GM23248 (cell line): Measurements from ENCODE around the gene COX7B2. TPM values are rescaled to one million over a fixed set of nuclear protein-coding genes. Genes with fewer than 3 reads are reported as not detected.

Experiments used
- DNase-seq: peaks from one replicate; pipeline ENCODE4 v3.0.0-alpha.2; 2015
- H2AFZ ChIP-seq: fragments of 200-600 bp; sonication (generic); 2 replicates; pipeline ENCODE4 v1.6.1; 2016; ENCODE audit warnings: antibody characterized with exemption
- H3F3A ChIP-seq: fragments of 200-600 bp; sonication (generic); 2 replicates; pipeline ENCODE4 v1.6.1; 2016; ENCODE audit warnings: mild to moderate bottlenecking, antibody characterized with exemption, mixed run types; ENCODE audit not compliant: insufficient read depth
- H3K27ac ChIP-seq: fragments of 200-600 bp; sonication (generic); 2 replicates; pipeline ENCODE4 v1.5.1; 2016; ENCODE audit warnings: mild to moderate bottlenecking
- H3K27me3 ChIP-seq: fragments of 200-600 bp; sonication (generic); replicated peaks from 2 replicates; pipeline ENCODE4 v1.6.1; 2016; ENCODE audit warnings: mild to moderate bottlenecking; ENCODE audit not compliant: insufficient read depth
- H3K36me3 ChIP-seq: fragments of 200-600 bp; sonication (generic); 2 replicates; pipeline ENCODE4 v1.6.1; 2016; ENCODE audit warnings: low read depth, mild to moderate bottlenecking
- H3K4me1 ChIP-seq: fragments of 200-600 bp; sonication (generic); 2 replicates; pipeline ENCODE4 v1.6.1; 2016; ENCODE audit warnings: mild to moderate bottlenecking; ENCODE audit not compliant: insufficient read depth
- H3K4me2 ChIP-seq: fragments of 200-600 bp; sonication (generic); one replicate; pipeline ENCODE4 v1.6.1; 2016; ENCODE audit warnings: mild to moderate bottlenecking; ENCODE audit not compliant: unreplicated experiment
- H3K4me3 ChIP-seq: fragments of 200-600 bp; sonication (generic); 2 replicates; pipeline ENCODE4 v1.5.1; 2016; ENCODE audit warnings: mild to moderate bottlenecking
- H3K79me2 ChIP-seq: fragments of 200-600 bp; sonication (generic); 2 replicates; pipeline ENCODE4 v1.6.1; 2016; ENCODE audit warnings: mild to moderate bottlenecking; ENCODE audit not compliant: insufficient read depth
- H3K9ac ChIP-seq: fragments of 200-600 bp; sonication (generic); 2 replicates; pipeline ENCODE4 v1.6.1; 2016; ENCODE audit warnings: mild to moderate bottlenecking
- H3K9me2 ChIP-seq: fragments of 200-600 bp; sonication (generic); 2 replicates; pipeline ENCODE4 v1.6.1; 2016; ENCODE audit warnings: mixed run types, mild to moderate bottlenecking, moderate library complexity; ENCODE audit not compliant: insufficient read depth
- H3K9me3 ChIP-seq: fragments of 200-600 bp; sonication (generic); one replicate; pipeline ENCODE4 v1.6.1; 2017; ENCODE audit warnings: low read depth
- H4K20me1 ChIP-seq: fragments of 200-600 bp; sonication (generic); 2 replicates; pipeline ENCODE4 v1.6.0; 2016; ENCODE audit not compliant: insufficient read depth
- EZH2 ChIP-seq: fragments of 200-600 bp; sonication (generic); IDR thresholded peaks from 2 replicates; pipeline ENCODE4 v1.6.1; 2018; ENCODE audit warnings: antibody characterized with exemption, mild to moderate bottlenecking; ENCODE audit not compliant: insufficient read depth, poor library complexity, severe bottlenecking
- EZH2phosphoT487 ChIP-seq: fragments of 200-600 bp; sonication (generic); IDR thresholded peaks from 2 replicates; pipeline ENCODE4 v1.6.1; 2018; ENCODE audit warnings: antibody characterized with exemption, moderate library complexity, mild to moderate bottlenecking, low read depth; ENCODE audit not compliant: insufficient read depth
- WGBS, 2 experiments: methylation state at CpG; one replicate each; pipeline ENCODE4 v1.1.6; 2015 to 2017; ENCODE audit warnings: low lambda C conversion rate in 2 of 2, low coverage in 1 of 2; ENCODE audit errors: missing lambda C conversion rate in 2 of 2; 5-methylcytosine and 5-hydroxymethylcytosine counted together
- in situ Hi-C: fragments of 300-500 bp; cut with MboI; formaldehyde crosslinking; loops from 2 replicates; pipeline ENCODE4 v1.15.0; 2020
- polyA plus RNA-seq: library from polyadenylated mRNA; unstranded; fragments of >200 nt; fragmentation: Nextera tagmentation; extraction: Ambion mirVana; gene quantifications from 2 replicates; pipeline ENCODE4 v1.2.1, GENCODE V29; 2016
- total RNA-seq: library from RNA; depleted of rRNA; stranded (reverse); fragments of >200 nt; shearing (Covaris generic); gene quantifications from 2 replicates; pipeline ENCODE4 v1.2.3, GENCODE V29; 2014

Gene COX7B2
- total and polyA plus RNA-seq, 2 experiments from 2014 or later, result not detected

GRCh38 chr4:46852800-46853199 is 56.2 kb downstream of the COX7B2 start:
- Histone ChIP-seq H3K79me2 (no peaks in the 10 kb centered on the region), H3F3A (no peaks in the 10 kb centered on the region), H3K9ac (no peak overlapping the region), H3K4me1 (no peaks in the 10 kb centered on the region), H4K20me1 (no peaks in the 10 kb centered on the region), H3K4me3 (no peak overlapping the region), H3K27me3 (no peaks in the 10 kb centered on the region; the same call in 1 of the 2 replicates), H3K36me3 (no peaks in the 10 kb centered on the region), H3K9me3 (no peaks in the 10 kb centered on the region), H2AFZ (no peak overlapping the region), H3K27ac (no peak overlapping the region), H3K9me2 (no peaks in the 10 kb centered on the region), H3K4me2 (no peak overlapping the region)
- DNase-seq, result no peak
- 28 to 41% methylated on average over 4 of the region's 4 CpGs for WGBS, 2 experiments
- TF ChIP-seq EZH2 (no peak), EZH2phosphoT487 (no peak)
- in situ Hi-C loops, result no loop called here

GRCh38 chr4:46850026-46850425 is 59.0 kb downstream of the COX7B2 start:
- Histone ChIP-seq H3F3A (no peaks in the 10 kb centered on the region), H3K27ac (no peak overlapping the region), H3K4me2 (no peak overlapping the region), H3K79me2 (no peaks in the 10 kb centered on the region), H3K4me3 (no peak overlapping the region), H4K20me1 (no peaks in the 10 kb centered on the region), H3K9me2 (no peaks in the 10 kb centered on the region), H2AFZ (no peak overlapping the region), H3K4me1 (no peaks in the 10 kb centered on the region), H3K36me3 (no peaks in the 10 kb centered on the region), H3K9me3 (no peaks in the 10 kb centered on the region), H3K27me3 (no peaks in the 10 kb centered on the region; the same call in 1 of the 2 replicates), H3K9ac (no peak overlapping the region)
- 52 to 57% methylated on average over 1 of the region's 1 CpG for WGBS, 2 experiments
- in situ Hi-C loops, result no loop called here
- DNase-seq, result no peak
- no peak for TF ChIP-seq EZH2

GRCh38 chr4:46844325-46844917 is 64.6 kb downstream of the COX7B2 start:
- H3K4me1 ChIP-seq, result no peaks in the 10 kb centered on the region
- in situ Hi-C loops, result loop anchor here (25.0 kb wide), 1 partner anchor 543 kb away; no protein-coding TSS in a partner anchor
- H3K9me3 ChIP-seq, result no peaks in the 10 kb centered on the region
- no peaks in the 10 kb centered on the region for H3K36me3 ChIP-seq
- no peak overlapping the region for H3K27ac ChIP-seq
- H4K20me1 ChIP-seq, result no peaks in the 10 kb centered on the region
- H3F3A ChIP-seq, result no peaks in the 10 kb centered on the region
- no peak overlapping the region for H2AFZ ChIP-seq
- no peaks in the 10 kb centered on the region for H3K79me2 ChIP-seq
- H3K27me3 ChIP-seq, result no peaks in the 10 kb centered on the region
- no peak overlapping the region for H3K4me2 ChIP-seq
- H3K4me3 ChIP-seq, result no peak overlapping the region
- no peaks in the 10 kb centered on the region for H3K9me2 ChIP-seq
- no peak for TF ChIP-seq EZH2phosphoT487
- no peak for TF ChIP-seq EZH2
- 4 to 7% methylated on average over 8 of the region's 8 CpGs for WGBS, 2 experiments
- peak; percentile 62 for DNase-seq
- no peak overlapping the region for H3K9ac ChIP-seq

- TF ChIP-seq EZH2 (no peak), EZH2phosphoT487 (no peak)
- H3K4me1 ChIP-seq, result no peaks in the 10 kb centered on the region
- in situ Hi-C loops, result loop anchor here (25.0 kb wide), 1 partner anchor 548 kb away; no protein-coding TSS in a partner anchor
- no peaks in the 10 kb centered on the region for H3K9me3 ChIP-seq
- H3K79me2 ChIP-seq, result no peaks in the 10 kb centered on the region
- no peak overlapping the region for H2AFZ ChIP-seq
- H4K20me1 ChIP-seq, result no peaks in the 10 kb centered on the region
- 7 to 17% methylated on average over 1 of the region's 1 CpG for WGBS, 2 experiments
- no peak overlapping the region for H3K9ac ChIP-seq
- no peaks in the 10 kb centered on the region for H3K9me2 ChIP-seq
- no peak overlapping the region for H3K4me2 ChIP-seq
- no peaks in the 10 kb centered on the region for H3K36me3 ChIP-seq
- H3K27ac ChIP-seq, result no peak overlapping the region
- no peaks in the 10 kb centered on the region for H3F3A ChIP-seq
- DNase-seq, result no peak
- no peaks in the 10 kb centered on the region for H3K27me3 ChIP-seq
- no peak overlapping the region for H3K4me3 ChIP-seq
Observed at GRCh38 chr4:46839128-46839527, 69.9 kb downstream of the COX7B2 start.

GRCh38 chr4:46837639-46838038 is 71.4 kb downstream of the COX7B2 start:
- H3K4me1 ChIP-seq, result no peaks in the 10 kb centered on the region
- H3K4me2 ChIP-seq, result no peak overlapping the region
- H4K20me1 ChIP-seq, result no peaks in the 10 kb centered on the region
- DNase-seq, result no peak
- no peak overlapping the region for H3K9ac ChIP-seq
- H3K79me2 ChIP-seq, result no peaks in the 10 kb centered on the region
- H2AFZ ChIP-seq, result no peak overlapping the region
- H3K4me3 ChIP-seq, result no peak overlapping the region
- 39 to 63% methylated on average over 2 of the region's 2 CpGs for WGBS, 2 experiments
- no peaks in the 10 kb centered on the region for H3K9me2 ChIP-seq
- H3K9me3 ChIP-seq, result no peaks in the 10 kb centered on the region
- TF ChIP-seq EZH2phosphoT487 (no peak), EZH2 (no peak)
- no peaks in the 10 kb centered on the region for H3F3A ChIP-seq
- H3K27me3 ChIP-seq, result no peaks in the 10 kb centered on the region
- no peak overlapping the region for H3K27ac ChIP-seq
- in situ Hi-C loops, result loop anchor here (25.0 kb wide), 1 partner anchor 550 kb away; no protein-coding TSS in a partner anchor
- no peaks in the 10 kb centered on the region for H3K36me3 ChIP-seq
